ENCODE data around the gene SKAP1.

Gene SKAP1

GRCh38 chr17:48101012-48101720 lies 328.8 kb downstream of the SKAP1 start, which contains the start of gene CBX1:
TSS of gene CBX1 (minus strand) at chr17:48101478. CDS start at chr17:48077004, 24,474 bp downstream.
- DNase-seq, result peak; percentile 96

- DNase-seq, result peak; percentile 68
Observed at GRCh38 chr17:48100591-48101011, 329.4 kb downstream of the SKAP1 start.

GRCh38 chr17:48100160-48100559 lies 329.9 kb downstream of the SKAP1 start:
- DNase-seq, result peak; percentile 70

- no peak for DNase-seq
Observed at GRCh38 chr17:48095611-48096010, 334.4 kb downstream of the SKAP1 start.

- DNase-seq, result no peak
Observed at GRCh38 chr17:48093341-48094045, 336.5 kb downstream of the SKAP1 start.

GRCh38 chr17:48084932-48085331 lies 345.1 kb downstream of the SKAP1 start:
- no peak for DNase-seq
